Measurements from ENCODE around the gene VPS37B. TPM values are rescaled to one million over a fixed set of nuclear protein-coding genes. Genes with fewer than 3 reads are reported as not detected.

VPS37B gene
- total and polyA plus RNA-seq, 5 experiments from 2014 or later = 15.2 to 37.2 (median 19.4) TPM

GRCh38 chr12:122836027-122836921 lies 59.6 kb downstream of the VPS37B start:
- POLR2A ChIA-PET = interaction anchor here (0.6 to 2.7 kb wide), 27 partner anchors 9 to 397 kb away, joined by 3 to 18 read pairs (median 5); partner anchors contain the start of genes ABCB9, CCDC62, DENR and MPHOSPH9
- H3K4me1 Mint-ChIP-seq = peaks cover 27 to 61% (median 54%) of the 10 kb centered on the region in 4 donors
- peak overlapping the region; percentile 87 to 98 (median 98) for H3K27ac Mint-ChIP-seq
- ATAC-seq (peak; percentile 58 to 73), DNase-seq (peak; percentile 48 to 86 (median 72))
- peak overlapping the region; percentile 94 to 99 (median 96) for H3K4me3 Mint-ChIP-seq
- no peaks in the 10 kb centered on the region for H3K9me3 Mint-ChIP-seq
- H3K27me3 Mint-ChIP-seq = no peaks in the 10 kb centered on the region
- H3K36me3 Mint-ChIP-seq = peaks cover 0 to 9% (median 0%) of the 10 kb centered on the region in 3 donors

- Mint-ChIP-seq H3K9me3 (no peaks in the 10 kb centered on the region), H3K36me3 (peaks cover 0 to 7% (median 0%) of the 10 kb centered on the region in 3 donors), H3K27ac (peak overlapping the region in 4 of 10 donors; percentile 87 to 98 (median 97)), H3K4me3 (peak overlapping the region in 5 of 10 donors; percentile 94 to 99 (median 95)), H3K4me1 (peaks cover 27 to 56% (median 50%) of the 10 kb centered on the region in 4 donors), H3K27me3 (no peaks in the 10 kb centered on the region)
- DNase-seq = peak in 4 of 10 donors; percentile 25 to 60 (median 37)
- POLR2A ChIA-PET = interaction anchor here (0.6 to 2.7 kb wide), 25 partner anchors 8 to 398 kb away, joined by 3 to 18 read pairs (median 5); partner anchors contain the start of genes ABCB9, CCDC62, DENR and MPHOSPH9
- ATAC-seq = peak; percentile 23 to 54
Measured at GRCh38 chr12:122835750-122836026, 60.2 kb downstream of the VPS37B start.

- H3K4me1 Mint-ChIP-seq = peaks cover 24 to 50% (median 45%) of the 10 kb centered on the region in 4 donors
- POLR2A ChIA-PET = interaction anchor here (0.5 to 2.7 kb wide), 21 partner anchors 7 to 401 kb away, joined by 3 to 18 read pairs (median 5); partner anchors contain the start of genes ABCB9, CCDC62, DENR and MPHOSPH9
- peaks cover 0 to 7% (median 0%) of the 10 kb centered on the region in 3 donors for H3K36me3 Mint-ChIP-seq
Measured at GRCh38 chr12:122834921-122835749, 60.8 kb downstream of the VPS37B start, which contains the start of gene HIP1R. Gene HIP1R, plus strand, starts transcription at chr12:122835457. Its CDS starts 94 bp downstream, at chr12:122835551.

GRCh38 chr12:122834104-122834920 lies 61.6 kb downstream of the VPS37B start:
- Mint-ChIP-seq H3K27ac (peak overlapping the region; percentile 85 to 98 (median 94)), H3K36me3 (peaks cover 0 to 7% (median 0%) of the 10 kb centered on the region in 3 donors), H3K27me3 (no peaks in the 10 kb centered on the region), H3K9me3 (no peaks in the 10 kb centered on the region), H3K4me3 (peak overlapping the region; percentile 88 to 98 (median 96)), H3K4me1 (peaks cover 24 to 50% (median 38%) of the 10 kb centered on the region in 4 donors)
- ATAC-seq = peak; percentile 15 to 24
- DNase-seq = peak in 4 of 10 donors; percentile 17 to 58 (median 29)
- POLR2A ChIA-PET = interaction anchor here (0.5 to 2.7 kb wide), 5 partner anchors 40 to 402 kb away, joined by 3 to 15 read pairs (median 4); no protein-coding TSS in a partner anchor

More at GRCh38 chr12:122834921-122835749, 60.8 kb downstream of the VPS37B start, which contains the start of gene HIP1R:
- peak; percentile 39 to 76 (median 58) for DNase-seq
- peak; percentile 43 to 44 for ATAC-seq
- Mint-ChIP-seq H3K27me3 (no peaks in the 10 kb centered on the region), H3K9me3 (no peaks in the 10 kb centered on the region), H3K27ac (peak within 1 kb of the TSS; percentile 91 to 98 (median 98)), H3K4me3 (peak within 1 kb of the TSS; percentile 94 to 99 (median 97))

- Mint-ChIP-seq H3K27me3 (no peaks in the 10 kb centered on the region), H3K4me1 (peaks cover 7 to 16% (median 13%) of the 10 kb centered on the region in 4 donors), H3K27ac (no peak overlapping the region), H3K4me3 (no peak overlapping the region), H3K36me3 (no peaks in the 10 kb centered on the region), H3K9me3 (no peaks in the 10 kb centered on the region)
- POLR2A ChIA-PET = no interaction called here
- DNase-seq = no peak
- no peak for ATAC-seq
Measured at GRCh38 chr12:122830517-122831214, 65.3 kb downstream of the VPS37B start.

- ATAC-seq (no peak), DNase-seq (no peak)
- Mint-ChIP-seq H3K9me3 (no peaks in the 10 kb centered on the region), H3K36me3 (no peaks in the 10 kb centered on the region), H3K4me1 (peaks cover 0 to 11% (median 0%) of the 10 kb centered on the region in 4 donors), H3K4me3 (no peak overlapping the region), H3K27me3 (no peaks in the 10 kb centered on the region), H3K27ac (no peak overlapping the region)
- POLR2A ChIA-PET = interaction anchor here (0.7 to 1.9 kb wide), 2 partner anchors 9 kb away, joined by 5 to 12 read pairs; partner anchors contain the start of gene HIP1R
Measured at GRCh38 chr12:122827258-122827657, 68.7 kb downstream of the VPS37B start.

- Mint-ChIP-seq H3K9me3 (no peaks in the 10 kb centered on the region), H3K4me1 (peaks cover 0 to 15% (median 0%) of the 10 kb centered on the region in 4 donors), H3K4me3 (peak overlapping the region; percentile 47 to 72 (median 63)), H3K27me3 (no peaks in the 10 kb centered on the region), H3K36me3 (no peaks in the 10 kb centered on the region), H3K27ac (no peak overlapping the region)
- ATAC-seq = peak; percentile 65 to 75
- DNase-seq = peak in 2 of 10 donors; percentile 9 to 25
- POLR2A ChIA-PET = interaction anchor here (0.7 to 1.9 kb wide), 4 partner anchors 10 to 338 kb away, joined by 3 to 12 read pairs (median 6); partner anchors contain the start of gene HIP1R
Measured at GRCh38 chr12:122825773-122826724, 69.9 kb downstream of the VPS37B start.

- peaks cover 0 to 26% (median 0%) of the 10 kb centered on the region in 4 donors for H3K4me1 Mint-ChIP-seq
- POLR2A ChIA-PET = no interaction called here
- no peak for DNase-seq
- H3K9me3 Mint-ChIP-seq = no peaks in the 10 kb centered on the region
- no peak overlapping the region for H3K27ac Mint-ChIP-seq
- ATAC-seq = no peak
- no peaks in the 10 kb centered on the region for H3K36me3 Mint-ChIP-seq
- no peaks in the 10 kb centered on the region for H3K27me3 Mint-ChIP-seq
- H3K4me3 Mint-ChIP-seq = no peak overlapping the region
Measured at GRCh38 chr12:122823429-122823828, 72.5 kb downstream of the VPS37B start.

GRCh38 chr12:122820838-122821271 lies 75.1 kb downstream of the VPS37B start:
- Mint-ChIP-seq H3K36me3 (no peaks in the 10 kb centered on the region), H3K4me1 (peaks cover 0 to 23% (median 0%) of the 10 kb centered on the region in 4 donors), H3K27me3 (no peaks in the 10 kb centered on the region), H3K27ac (peak overlapping the region in 1 of 10 donors; percentile 60), H3K4me3 (peak overlapping the region in 1 of 10 donors; percentile 39), H3K9me3 (no peaks in the 10 kb centered on the region)
- DNase-seq = no peak
- peak in 1 of 2 donors; percentile 33 for ATAC-seq
- POLR2A ChIA-PET = no interaction called here

- POLR2A ChIA-PET = interaction anchor here (0.7 kb wide), 1 partner anchor 45 kb away, joined by 5 read pairs; no protein-coding TSS in a partner anchor
- no peaks in the 10 kb centered on the region for H3K36me3 Mint-ChIP-seq
- ATAC-seq (no peak), DNase-seq (no peak)
- no peak overlapping the region for H3K27ac Mint-ChIP-seq
- H3K9me3 Mint-ChIP-seq = no peaks in the 10 kb centered on the region
- H3K4me1 Mint-ChIP-seq = peaks cover 0 to 25% (median 0%) of the 10 kb centered on the region in 4 donors
- peak overlapping the region in 1 of 10 donors; percentile 39 for H3K4me3 Mint-ChIP-seq
- H3K27me3 Mint-ChIP-seq = no peaks in the 10 kb centered on the region
Measured at GRCh38 chr12:122820138-122820537, 75.8 kb downstream of the VPS37B start.
